NCI-H128 (cell line): ENCODE data around the gene LRRC32.

Experiments
- DNase-seq: peaks from one replicate; lab custom pipeline; 2025; ENCODE audit not compliant: unreplicated experiment; lab: John Stamatoyannopoulos, UW

The LRRC32 gene, protein sequence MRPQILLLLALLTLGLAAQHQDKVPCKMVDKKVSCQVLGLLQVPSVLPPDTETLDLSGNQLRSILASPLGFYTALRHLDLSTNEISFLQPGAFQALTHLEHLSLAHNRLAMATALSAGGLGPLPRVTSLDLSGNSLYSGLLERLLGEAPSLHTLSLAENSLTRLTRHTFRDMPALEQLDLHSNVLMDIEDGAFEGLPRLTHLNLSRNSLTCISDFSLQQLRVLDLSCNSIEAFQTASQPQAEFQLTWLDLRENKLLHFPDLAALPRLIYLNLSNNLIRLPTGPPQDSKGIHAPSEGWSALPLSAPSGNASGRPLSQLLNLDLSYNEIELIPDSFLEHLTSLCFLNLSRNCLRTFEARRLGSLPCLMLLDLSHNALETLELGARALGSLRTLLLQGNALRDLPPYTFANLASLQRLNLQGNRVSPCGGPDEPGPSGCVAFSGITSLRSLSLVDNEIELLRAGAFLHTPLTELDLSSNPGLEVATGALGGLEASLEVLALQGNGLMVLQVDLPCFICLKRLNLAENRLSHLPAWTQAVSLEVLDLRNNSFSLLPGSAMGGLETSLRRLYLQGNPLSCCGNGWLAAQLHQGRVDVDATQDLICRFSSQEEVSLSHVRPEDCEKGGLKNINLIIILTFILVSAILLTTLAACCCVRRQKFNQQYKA

DNA sequence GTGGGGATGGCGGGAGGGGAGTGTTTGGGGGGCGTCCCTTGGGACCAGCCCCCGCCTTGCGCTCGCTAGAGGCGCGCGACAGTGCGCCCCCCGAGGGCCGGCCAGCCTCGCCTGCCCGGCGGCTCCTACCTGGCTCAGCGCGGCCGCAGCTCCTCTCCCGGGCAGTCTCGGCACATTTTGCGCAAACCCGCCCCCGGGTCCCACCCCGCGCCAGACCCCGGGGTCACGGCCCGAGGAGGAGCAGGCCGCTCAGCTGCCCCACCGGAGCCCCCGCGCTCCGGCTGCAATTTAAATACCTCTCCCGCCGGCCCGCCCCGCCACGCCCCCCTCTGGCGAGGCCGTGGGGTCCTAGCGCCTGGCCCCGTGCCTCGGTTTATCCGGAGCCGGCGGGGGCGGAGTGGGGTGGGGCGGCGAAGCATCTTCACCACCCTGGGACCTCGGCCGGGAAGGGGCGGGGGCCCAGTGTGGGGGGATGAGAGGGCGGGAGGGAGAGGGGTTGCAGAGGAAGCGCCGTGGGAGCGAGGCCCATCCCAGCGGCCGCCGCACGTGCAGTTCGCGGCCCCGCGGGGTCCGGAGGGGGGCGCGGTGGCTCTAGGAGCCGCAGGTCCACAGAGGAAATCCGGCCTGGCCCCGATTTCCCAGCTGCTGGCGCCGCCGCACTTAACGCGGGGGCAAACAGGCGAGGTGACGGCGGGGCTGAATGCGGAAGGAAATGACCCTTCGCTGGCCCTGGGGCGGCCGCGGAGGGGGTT, at the start of gene LRRC32:
Gene LRRC32, minus strand, starts transcription at position 263 of the 752 bp plus-strand sequence. CDS start 4,793 bp downstream, outside the sequence.
- no peak for DNase-seq

DNA sequence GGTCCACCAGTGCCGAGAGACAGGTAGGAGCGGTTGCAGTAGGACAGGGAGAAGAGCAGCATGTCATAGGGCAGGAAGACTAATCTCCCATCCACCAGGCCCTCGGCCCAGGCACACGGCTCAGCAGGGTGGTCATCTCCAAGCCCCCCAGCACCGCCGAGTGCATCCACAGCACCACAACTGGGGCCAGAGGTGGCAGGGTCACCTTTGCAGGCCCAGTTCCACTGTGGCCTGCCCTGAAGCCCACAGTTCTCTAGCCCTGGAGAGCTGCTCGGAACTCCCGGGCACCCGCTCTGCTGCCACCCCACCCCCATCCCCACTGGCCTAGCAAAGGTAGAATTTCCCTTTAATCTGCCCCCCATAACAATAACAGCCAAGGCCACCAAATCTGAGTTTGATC, 49.1 kb upstream of the LRRC32 start:
- no peak for DNase-seq

DNA sequence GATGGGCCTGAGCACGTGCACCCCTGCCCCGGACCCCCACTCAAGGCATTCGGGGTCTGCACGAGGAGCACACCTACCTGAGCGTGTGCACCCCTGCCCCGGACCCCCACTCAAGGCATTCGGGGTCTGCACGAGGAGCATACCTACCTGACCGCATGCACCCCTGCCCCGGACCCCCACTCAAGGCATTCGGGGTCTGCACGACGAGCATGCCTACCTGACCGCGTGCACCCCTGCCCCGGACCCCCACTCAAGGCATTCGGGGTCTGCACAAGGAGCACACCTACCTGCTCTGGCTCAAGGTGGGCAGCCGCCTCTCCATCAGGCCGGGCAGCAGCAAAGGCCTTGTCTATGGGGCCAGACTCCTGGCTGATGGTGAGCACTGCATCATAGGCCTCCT, 48.7 kb upstream of the LRRC32 start:
- no peak for DNase-seq

DNA sequence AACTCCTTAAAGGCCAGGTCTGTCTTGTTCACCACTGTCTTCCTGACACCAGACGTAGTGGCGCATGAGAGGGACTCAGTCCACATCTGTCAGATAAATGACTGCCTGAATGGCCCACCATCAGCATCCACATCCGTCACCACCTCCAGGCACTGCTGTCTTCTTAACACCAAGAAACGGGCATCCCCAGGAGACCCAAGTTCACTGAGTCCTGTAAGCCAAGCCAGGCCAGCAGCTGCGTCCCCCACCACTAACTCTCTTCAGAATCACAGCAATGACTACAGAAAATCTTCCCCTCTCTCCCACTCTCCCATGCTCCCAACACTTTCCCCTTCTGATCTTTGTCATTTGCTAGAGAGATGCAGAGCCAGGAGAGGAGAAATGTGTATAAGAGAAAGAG, 47.3 kb upstream of the LRRC32 start:
- DNase-seq: no peak

DNA sequence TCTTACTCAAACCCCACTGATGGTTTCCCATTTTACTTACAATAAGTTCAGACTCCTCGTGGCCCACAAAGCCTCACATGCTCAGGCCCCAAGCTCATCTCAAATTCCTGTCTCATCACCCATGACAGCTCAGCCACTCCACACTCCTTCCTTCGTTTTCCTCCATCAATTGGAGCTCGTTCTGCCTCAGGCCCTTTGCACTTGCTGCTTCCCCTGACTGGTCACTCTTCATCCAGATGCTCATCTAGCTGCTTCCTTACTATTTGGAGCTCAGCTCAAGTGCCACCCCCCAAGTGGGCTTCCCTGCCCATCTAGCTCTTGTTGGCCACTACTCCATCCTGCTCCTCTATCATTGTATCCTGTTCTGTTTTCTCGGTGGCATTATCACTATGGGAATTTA, 46.8 kb upstream of the LRRC32 start:
- no peak for DNase-seq

DNA sequence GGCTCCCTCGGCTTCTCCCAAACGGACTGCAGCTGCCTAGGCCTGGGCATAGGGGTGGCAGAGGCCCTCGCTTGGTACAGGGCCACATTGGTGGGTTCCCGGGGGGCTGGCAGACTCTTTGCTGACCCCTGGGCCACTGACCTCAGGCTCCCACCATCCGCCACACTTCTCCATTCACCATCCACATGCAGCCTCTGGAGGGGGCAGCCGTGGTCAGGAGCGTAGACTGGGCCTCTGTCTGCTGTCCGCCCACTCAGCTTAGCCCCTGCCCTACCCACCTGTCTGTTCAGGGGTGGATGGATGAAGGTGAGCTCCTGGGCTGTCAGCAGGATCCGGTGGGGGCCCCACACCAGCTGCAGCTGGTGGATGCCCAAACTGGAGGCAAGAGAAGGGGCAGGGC, 45.7 kb upstream of the LRRC32 start:
- DNase-seq: no peak

DNA sequence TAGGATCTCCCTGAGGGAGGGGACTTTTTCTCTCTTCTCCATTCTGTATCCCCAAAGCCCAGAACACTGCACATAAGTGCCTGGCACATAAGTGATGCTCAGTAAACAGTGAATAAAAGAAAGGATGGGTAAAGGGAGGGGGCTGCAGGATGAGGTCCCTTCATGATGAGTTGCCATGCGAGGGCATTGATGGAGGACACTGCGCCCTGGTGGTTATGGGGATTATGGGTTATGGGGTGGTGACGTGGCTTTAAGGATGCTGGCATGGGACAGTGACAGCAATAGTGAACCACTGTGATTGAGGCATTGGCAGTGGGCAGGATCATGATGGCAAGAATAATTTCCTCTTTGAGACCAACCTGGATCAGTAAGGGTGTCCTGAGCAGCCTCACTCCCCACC, 43.9 kb upstream of the LRRC32 start:
- no peak for DNase-seq

DNA sequence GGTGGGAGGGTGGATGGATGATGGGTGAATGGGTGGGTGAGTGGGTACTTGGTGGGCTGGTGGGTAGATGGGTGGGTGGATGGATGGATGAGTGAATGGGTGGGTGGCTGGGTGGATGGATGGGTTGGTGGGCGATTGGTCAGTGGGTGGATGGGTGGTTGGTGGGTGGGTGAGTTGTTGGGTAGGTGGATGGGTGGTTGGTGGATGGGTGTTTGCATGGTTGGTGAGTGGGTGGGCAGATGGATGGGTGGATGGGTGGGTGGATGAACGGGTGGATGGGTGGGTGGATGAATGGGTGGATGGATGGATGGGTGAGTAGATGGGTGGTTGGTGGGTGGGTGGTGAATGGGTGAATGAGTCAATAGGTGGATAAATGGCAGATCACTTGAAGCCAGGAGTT, 43.0 kb upstream of the LRRC32 start:
- DNase-seq: no peak

DNA sequence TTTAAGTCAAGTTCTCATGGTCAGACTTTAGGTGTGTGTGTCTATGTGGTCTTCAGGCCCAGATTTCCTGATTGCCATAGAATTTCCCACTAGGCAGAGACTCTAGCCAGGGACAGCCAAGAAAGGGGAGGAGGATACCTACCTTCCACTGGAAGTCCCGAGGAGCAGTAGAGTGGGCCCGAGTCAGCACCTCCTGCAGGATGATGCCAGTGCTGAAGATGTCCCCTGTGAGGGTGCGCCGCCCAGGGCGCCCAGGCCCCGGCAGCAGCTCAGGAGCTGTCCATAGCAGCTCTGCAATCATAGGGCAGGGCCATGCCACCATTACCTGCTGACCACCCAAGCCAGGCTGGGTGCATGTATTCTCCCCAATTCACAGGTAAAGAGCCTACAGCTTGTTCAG, 41.6 kb upstream of the LRRC32 start:
- no peak for DNase-seq

DNA sequence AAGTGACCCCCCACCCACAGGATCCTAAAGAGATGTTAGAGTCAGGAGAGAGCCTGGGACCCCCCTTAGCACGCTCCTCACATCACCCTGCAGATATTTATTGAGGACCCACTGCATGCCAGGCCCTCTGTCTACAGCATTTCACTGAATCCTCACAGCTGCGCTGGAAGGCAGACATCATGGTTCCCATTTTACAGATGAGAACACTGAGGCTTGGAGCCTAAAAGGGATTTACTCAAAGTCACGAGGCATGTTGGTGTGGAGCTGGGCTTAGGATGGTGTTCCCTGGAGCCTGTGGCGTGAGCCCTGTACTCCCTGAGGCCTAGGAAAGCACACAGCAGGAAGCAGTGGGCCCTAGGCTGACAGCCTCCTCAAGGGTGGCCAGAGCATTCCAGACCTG, 39.2 kb upstream of the LRRC32 start:
- no peak for DNase-seq

DNA sequence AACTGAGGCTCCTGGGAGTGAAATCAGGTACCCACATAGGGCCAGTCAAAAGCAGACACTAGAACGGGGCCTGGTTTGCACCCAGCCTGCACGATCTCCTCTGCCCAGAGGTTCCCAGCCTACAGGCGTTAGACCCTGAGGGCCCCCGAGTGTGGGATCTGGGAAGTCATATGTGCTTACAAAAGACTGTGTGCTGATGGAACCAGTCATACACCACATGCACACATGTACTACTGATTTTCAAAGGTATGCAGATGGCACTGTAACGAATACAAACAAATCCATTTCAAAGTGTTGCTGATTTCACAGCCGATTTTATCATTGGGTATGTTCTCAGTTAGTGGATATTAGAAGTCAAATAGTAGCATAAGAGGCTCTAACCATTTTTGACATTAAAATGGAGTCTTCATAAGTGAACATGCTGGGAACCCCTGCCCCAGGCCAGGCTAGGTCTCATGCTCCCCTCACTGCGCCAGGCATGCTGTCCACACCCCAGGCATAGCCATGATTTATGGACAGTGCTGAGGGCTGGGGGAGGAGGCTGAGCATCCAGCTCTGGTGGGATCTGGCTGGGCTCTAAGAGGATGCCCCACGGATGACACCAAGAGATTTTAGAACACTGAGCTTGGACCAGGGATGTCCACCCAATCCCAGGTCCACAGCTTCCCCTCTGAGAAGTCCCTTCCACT, 38.6 kb upstream of the LRRC32 start:
- DNase-seq: no peak

DNA sequence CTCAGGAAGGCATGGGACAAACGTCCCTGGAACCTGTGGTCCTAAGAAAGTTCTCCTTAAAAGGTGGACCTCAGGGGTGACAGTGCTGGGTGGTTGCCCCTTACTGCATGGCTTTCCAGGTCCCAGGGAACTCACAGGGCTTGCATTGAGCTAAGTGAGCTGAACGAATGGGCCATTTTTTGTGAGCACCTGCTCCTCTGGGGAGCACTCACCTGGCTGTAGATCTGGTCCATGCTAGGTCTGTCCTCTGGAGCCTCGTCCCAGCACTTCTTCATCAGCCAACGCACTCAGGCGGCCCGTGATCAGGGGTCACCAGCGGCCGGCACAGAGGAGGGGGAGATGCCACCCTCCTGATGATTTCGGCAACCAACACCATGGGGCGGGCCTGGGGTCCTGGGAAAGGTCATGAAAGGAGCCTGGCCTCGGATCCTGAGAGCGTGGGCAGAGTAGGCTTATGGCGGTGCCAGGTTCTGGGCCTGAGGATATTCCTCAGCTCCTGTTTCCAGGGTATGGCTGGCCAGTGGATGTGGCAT, 36.8 kb upstream of the LRRC32 start:
- DNase-seq: no peak

DNA sequence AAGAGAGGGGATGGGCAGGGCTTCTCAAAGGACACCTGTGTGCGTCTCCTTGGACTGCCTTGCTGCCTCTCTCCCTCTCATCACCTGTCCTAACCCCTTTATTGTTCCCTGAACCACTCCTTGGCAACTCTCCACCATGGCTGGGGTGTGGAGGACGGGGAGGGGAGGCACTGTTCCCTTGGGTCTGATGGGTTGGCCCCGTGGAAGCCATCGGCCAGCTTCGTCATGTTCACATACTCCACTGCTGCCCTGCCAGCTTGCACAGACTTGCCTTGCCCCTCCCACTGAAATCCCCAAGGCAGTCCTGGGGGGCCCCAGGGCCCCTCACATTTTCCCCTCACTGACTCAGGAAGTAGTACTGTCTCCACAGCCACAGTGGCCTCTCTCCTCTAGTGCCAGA, 36.1 kb upstream of the LRRC32 start:
- DNase-seq: no peak

DNA sequence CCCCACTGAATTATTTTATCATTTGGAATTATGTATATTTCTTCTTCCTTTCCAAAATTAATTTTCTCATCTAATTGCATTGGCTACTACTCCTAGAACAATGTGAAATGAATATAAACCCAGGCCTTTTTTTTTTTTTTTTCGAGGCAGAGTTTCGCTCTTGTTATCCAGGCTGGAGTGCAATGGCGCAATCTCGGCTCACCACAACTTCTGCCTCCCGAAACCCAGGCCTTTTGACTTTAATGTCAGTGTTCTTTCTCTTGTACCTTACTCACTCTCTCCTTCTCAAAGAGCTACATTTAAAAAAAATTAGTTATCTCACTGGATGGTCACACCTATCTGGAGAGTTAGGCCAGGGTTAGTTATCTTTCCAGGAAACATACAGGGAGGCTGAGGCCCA, 35.3 kb upstream of the LRRC32 start:
- no peak for DNase-seq

DNA sequence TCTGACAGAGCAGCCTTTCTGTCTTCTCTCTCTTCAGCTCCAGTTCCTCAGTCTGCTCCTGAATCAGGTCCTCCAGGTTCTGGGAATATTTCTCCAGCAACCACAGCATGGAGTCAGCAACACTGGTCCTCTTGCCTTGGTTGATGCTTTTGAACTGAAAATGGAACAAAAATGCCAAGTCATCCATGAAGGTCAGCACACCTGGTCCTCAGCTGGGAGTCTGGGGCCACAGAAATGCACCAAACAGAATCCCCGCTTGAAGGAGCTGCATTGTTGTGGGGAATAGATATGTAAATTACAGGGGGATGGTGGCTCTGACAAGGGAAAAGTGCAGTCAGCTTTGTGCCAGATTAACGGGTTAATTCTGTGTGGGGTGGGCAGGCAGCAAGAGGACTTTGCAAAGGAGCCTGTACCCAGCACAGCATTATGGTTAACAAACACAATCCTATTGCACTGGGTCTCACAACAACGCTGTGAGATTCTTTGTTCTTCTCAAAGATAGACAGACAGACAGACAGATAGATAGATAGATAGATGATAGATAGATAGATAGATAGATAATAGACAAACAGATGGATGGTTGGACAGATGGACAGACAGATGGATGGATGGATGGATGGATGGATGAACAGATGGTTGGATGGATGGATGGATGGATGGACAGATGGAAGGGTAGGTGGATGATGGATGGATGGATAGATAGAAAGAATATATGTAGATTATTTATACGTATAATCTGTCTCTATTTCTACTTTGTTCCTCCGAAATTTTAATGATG, 33.8 kb upstream of the LRRC32 start:
- no peak for DNase-seq

DNA sequence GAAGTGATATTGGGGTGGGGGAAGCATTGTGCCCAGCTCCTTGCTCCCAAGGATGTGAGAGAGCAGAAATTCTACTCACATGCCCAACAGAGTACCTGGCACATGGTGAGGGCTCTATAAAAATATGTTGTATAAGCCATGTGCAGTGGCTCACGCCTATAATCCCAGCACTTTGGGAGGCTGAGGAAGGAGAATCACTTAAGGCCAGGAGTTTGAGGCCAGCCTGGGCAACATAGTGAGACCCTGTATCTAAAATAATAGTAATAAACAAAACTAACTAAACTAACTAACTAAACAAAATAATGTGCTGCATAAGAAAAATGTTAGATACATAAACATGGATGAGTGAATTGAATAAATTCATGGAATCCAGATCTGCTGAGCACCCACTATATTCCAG, 33.2 kb upstream of the LRRC32 start:
- no peak for DNase-seq

DNA sequence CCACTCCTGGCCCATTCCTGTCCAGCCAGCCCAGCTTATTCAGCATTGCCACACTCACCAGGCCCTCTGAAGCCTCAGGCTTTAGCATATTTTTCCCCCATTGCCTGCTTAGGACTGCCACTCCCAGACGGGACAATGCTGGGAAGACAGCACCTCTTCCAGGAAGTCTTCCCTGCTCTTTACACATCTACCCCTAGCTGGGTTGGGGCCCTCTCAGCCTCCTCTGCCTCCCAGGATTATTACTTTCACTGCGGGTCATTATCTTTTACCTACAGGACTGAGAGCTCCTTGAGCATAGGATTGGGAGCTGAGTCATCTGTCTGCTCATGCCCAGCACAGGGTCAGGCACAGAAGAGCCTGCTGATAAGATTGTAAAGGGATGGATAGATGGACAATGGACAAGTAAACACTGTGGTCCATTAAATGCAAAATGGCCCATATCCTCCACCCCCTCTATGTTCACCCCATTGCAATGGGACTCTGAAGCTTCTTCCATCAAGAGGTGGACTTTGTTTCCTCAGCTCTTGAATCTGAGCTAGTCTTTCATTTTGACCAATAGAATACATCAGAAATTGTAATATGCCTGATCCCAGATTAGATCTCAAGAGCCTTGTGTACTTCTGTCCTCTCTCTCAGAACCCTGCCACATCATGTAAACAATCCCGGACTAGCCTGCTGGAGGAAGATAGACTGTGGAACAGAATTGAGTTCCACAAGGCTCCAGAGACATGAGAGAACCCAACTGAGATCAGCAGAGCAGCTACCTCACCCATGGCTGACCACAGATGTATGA, 32.0 kb upstream of the LRRC32 start:
- no peak for DNase-seq

DNA sequence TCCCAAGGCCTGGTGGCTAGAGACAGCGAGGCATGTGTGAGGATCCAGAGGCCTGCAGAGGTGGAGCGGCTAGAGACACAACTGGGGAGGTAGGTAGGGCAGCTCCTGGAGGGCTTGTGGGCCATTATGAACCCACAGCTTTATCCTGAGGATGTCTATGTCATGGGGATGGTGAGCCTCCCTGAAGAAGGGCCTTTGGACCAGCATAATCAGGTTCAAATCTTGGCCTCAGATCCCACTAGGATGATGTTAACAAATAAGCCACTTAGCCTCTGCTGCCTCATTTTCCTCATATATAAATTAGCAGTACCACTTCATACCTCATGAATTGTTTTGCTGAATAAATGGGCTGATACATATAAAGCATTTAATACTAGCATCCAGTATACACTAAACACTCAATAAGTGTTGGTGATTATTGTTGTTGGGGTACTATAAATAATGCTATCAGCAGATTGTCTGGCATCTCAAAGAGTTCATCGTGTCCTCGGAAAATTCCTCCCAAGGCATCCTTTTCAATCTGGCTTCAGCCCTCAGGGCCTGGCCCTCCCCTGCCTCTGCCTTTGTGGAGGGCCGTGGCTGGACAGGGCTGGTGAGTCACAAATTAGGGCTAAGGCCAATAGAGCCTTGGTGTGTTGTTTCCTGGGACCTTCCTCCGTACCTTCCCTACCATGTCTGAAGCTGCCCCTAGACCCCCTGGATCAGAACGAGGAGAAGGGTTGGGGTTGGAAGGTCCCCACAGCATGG, 30.9 kb upstream of the LRRC32 start:
- no peak for DNase-seq
